ENCODE measurements around the gene SDK1. TPM values are rescaled to one million over a fixed set of nuclear protein-coding genes. Genes with fewer than 3 reads are reported as not detected.

Gene SDK1
- total RNA-seq, 1 experiment from 2014 or later = 9.3 TPM

DNA sequence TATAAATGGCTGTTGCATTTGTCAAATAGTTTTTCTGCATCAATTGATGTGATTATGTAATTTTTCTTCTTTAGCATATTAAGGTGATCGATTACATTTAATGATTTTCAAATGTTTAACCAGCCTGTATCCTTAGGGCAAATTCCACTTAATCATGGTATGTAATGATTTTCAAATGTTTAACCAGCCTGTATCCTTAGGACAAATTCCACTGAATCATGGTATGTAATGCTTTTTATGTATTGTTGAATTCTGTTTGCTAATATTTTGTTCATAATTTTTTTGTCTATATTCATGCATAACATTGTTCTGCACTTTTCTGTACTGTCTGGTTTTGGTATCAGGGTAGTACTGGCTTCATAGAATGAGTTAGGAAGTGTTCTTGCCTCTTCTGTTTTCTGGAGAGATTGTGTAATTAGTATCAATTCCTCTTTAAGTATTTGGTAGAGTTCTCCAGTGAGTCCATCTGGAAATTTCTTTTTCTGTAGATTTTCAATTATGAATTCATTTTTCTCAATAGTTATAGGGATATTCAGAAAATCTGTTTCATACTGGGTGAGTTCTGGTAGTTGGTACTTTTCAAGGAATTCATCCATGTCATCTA is 987.8 kb downstream of the SDK1 start:
- TF ChIP-seq, protein P1, sequence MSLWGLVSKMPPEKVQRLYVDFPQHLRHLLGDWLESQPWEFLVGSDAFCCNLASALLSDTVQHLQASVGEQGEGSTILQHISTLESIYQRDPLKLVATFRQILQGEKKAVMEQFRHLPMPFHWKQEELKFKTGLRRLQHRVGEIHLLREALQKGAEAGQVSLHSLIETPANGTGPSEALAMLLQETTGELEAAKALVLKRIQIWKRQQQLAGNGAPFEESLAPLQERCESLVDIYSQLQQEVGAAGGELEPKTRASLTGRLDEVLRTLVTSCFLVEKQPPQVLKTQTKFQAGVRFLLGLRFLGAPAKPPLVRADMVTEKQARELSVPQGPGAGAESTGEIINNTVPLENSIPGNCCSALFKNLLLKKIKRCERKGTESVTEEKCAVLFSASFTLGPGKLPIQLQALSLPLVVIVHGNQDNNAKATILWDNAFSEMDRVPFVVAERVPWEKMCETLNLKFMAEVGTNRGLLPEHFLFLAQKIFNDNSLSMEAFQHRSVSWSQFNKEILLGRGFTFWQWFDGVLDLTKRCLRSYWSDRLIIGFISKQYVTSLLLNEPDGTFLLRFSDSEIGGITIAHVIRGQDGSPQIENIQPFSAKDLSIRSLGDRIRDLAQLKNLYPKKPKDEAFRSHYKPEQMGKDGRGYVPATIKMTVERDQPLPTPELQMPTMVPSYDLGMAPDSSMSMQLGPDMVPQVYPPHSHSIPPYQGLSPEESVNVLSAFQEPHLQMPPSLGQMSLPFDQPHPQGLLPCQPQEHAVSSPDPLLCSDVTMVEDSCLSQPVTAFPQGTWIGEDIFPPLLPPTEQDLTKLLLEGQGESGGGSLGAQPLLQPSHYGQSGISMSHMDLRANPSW (CRISPR knock-in tag; conservative IDR thresholded peaks at IDR 0.05; ENCODE audit: low read depth) = no peak
- TF ChIP-seq, protein P2, sequence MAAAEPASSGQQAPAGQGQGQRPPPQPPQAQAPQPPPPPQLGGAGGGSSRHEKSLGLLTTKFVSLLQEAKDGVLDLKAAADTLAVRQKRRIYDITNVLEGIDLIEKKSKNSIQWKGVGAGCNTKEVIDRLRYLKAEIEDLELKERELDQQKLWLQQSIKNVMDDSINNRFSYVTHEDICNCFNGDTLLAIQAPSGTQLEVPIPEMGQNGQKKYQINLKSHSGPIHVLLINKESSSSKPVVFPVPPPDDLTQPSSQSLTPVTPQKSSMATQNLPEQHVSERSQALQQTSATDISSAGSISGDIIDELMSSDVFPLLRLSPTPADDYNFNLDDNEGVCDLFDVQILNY (CRISPR knock-in tag; IDR thresholded peaks at IDR 0.05) = no peak
- TF ChIP-seq MYBL2 (CRISPR knock-in tag; IDR thresholded peaks at IDR 0.05) = no peak
- TF ChIP-seq RELA (CRISPR knock-in tag; IDR thresholded peaks at IDR 0.05; ENCODE audit: borderline replicate concordance) = no peak
- no peak for TF ChIP-seq ZNF121 (CRISPR knock-in tag; IDR thresholded peaks at IDR 0.05)
- TF ChIP-seq, protein P3, sequence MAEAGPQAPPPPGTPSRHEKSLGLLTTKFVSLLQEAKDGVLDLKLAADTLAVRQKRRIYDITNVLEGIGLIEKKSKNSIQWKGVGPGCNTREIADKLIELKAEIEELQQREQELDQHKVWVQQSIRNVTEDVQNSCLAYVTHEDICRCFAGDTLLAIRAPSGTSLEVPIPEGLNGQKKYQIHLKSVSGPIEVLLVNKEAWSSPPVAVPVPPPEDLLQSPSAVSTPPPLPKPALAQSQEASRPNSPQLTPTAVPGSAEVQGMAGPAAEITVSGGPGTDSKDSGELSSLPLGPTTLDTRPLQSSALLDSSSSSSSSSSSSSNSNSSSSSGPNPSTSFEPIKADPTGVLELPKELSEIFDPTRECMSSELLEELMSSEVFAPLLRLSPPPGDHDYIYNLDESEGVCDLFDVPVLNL (CRISPR knock-in tag; IDR thresholded peaks at IDR 0.05; ENCODE audit: borderline replicate concordance, low read depth) = no peak
- no peak for TF ChIP-seq IRF2 (CRISPR knock-in tag; IDR thresholded peaks at IDR 0.05; ENCODE audit: borderline replicate concordance, low read depth)
- TF ChIP-seq ZNF263 (CRISPR knock-in tag; IDR thresholded peaks at IDR 0.05; ENCODE audit: low read depth) = no peak
- no peak for TF ChIP-seq FOXP1 (CRISPR knock-in tag; IDR thresholded peaks at IDR 0.05; ENCODE audit: borderline replicate concordance)
- no peak for TF ChIP-seq ZNF423 (CRISPR knock-in tag; IDR thresholded peaks at IDR 0.05)
- no peak for TF ChIP-seq CREM (CRISPR knock-in tag; IDR thresholded peaks at IDR 0.05)
- TF ChIP-seq CBFB (CRISPR knock-in tag; IDR thresholded peaks at IDR 0.05; ENCODE audit: low read depth) = no peak
- no peak for TF ChIP-seq SMAD4 (CRISPR knock-in tag; IDR thresholded peaks at IDR 0.05)
- Mint-ChIP-seq H3K27me3 (ENCODE audit: low read depth) (no peaks in the 10 kb centered on the region; the same call in 1 of the 2 replicates), H3K36me3 (peaks cover 13% of the 10 kb centered on the region; the same call in 1 of the 2 replicates), H3K9me3 (peaks cover 46% of the 10 kb centered on the region), H3K4me1 (peaks cover 8% of the 10 kb centered on the region; the same call in 1 of the 2 replicates), H3K4me3 (no peak overlapping the region), H3K27ac (no peak overlapping the region)
- ATAC-seq = no peak
- ChIA-PET POLR2A (no interaction called here), CTCF (no interaction called here)
- DNase-seq (ENCODE audit: low spot score) = no peak

DNA sequence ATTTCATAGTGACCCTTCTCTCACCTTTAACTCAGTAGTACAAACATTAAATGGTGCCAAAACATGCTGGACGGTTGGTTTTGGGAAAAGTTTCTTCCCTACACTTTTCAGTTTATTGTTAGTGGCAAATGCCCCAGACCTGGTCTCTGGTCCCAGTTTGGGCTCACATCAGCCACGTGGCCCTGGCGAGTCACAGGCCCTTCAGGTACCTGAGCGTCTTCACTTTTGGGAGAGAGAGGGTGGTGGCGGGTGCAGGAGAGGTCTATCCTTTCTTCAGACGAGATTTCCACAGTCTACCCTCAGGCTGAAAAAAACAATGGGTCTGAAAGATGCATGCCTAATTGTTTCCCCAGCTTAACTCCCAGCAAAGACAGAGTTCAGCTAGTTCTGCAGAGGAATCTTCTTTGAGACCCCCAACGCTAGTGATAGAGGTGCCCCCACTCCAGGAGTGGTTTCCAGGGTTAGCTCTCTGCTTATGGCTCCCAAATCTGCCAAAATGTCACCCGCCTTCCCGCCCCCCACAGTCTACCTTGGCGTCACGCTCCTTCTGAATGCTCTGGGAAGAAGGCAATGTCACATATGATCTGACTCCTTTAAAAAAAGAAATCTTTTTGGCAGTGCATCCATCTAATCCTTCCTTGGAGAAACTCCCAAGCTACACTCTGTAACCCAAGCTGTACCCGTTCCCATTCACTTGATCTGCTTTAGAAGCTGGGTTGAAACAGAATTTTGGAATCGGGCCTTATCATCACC is 996.3 kb downstream of the SDK1 start:
- no peak for ATAC-seq
- Mint-ChIP-seq H3K4me1 (no peaks in the 10 kb centered on the region), H3K27ac (no peak overlapping the region), H3K9me3 (peaks cover 42% of the 10 kb centered on the region), H3K4me3 (no peak overlapping the region), H3K27me3 (ENCODE audit: low read depth) (peaks cover 8% of the 10 kb centered on the region), H3K36me3 (peaks cover 16% of the 10 kb centered on the region; the same call in 1 of the 2 replicates)
- ChIA-PET CTCF (interaction anchor here (1.3 kb wide), 1 partner anchor 71 kb away, joined by 4 read pairs; no protein-coding TSS in a partner anchor), POLR2A (no interaction called here)
- TF ChIP-seq, protein P4, sequence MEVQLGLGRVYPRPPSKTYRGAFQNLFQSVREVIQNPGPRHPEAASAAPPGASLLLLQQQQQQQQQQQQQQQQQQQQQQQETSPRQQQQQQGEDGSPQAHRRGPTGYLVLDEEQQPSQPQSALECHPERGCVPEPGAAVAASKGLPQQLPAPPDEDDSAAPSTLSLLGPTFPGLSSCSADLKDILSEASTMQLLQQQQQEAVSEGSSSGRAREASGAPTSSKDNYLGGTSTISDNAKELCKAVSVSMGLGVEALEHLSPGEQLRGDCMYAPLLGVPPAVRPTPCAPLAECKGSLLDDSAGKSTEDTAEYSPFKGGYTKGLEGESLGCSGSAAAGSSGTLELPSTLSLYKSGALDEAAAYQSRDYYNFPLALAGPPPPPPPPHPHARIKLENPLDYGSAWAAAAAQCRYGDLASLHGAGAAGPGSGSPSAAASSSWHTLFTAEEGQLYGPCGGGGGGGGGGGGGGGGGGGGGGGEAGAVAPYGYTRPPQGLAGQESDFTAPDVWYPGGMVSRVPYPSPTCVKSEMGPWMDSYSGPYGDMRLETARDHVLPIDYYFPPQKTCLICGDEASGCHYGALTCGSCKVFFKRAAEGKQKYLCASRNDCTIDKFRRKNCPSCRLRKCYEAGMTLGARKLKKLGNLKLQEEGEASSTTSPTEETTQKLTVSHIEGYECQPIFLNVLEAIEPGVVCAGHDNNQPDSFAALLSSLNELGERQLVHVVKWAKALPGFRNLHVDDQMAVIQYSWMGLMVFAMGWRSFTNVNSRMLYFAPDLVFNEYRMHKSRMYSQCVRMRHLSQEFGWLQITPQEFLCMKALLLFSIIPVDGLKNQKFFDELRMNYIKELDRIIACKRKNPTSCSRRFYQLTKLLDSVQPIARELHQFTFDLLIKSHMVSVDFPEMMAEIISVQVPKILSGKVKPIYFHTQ (CRISPR knock-in tag; IDR thresholded peaks at IDR 0.05) = no peak
- no peak for TF ChIP-seq ZNF219 (CRISPR knock-in tag; IDR thresholded peaks at IDR 0.05; ENCODE audit: borderline replicate concordance)
- TF ChIP-seq, protein P5, sequence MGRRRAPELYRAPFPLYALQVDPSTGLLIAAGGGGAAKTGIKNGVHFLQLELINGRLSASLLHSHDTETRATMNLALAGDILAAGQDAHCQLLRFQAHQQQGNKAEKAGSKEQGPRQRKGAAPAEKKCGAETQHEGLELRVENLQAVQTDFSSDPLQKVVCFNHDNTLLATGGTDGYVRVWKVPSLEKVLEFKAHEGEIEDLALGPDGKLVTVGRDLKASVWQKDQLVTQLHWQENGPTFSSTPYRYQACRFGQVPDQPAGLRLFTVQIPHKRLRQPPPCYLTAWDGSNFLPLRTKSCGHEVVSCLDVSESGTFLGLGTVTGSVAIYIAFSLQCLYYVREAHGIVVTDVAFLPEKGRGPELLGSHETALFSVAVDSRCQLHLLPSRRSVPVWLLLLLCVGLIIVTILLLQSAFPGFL (CRISPR knock-in tag; IDR thresholded peaks at IDR 0.05; ENCODE audit: borderline replicate concordance) = no peak
- no peak for TF ChIP-seq SOX15 (CRISPR knock-in tag; IDR thresholded peaks at IDR 0.05)
- TF ChIP-seq RORB (CRISPR knock-in tag; IDR thresholded peaks at IDR 0.05) = no peak
- TF ChIP-seq ELF4 (CRISPR knock-in tag; IDR thresholded peaks at IDR 0.05; ENCODE audit: low read depth) = no peak
- TF ChIP-seq JAZF1 (CRISPR knock-in tag; IDR thresholded peaks at IDR 0.05) = no peak
- TF ChIP-seq ZNF423 (CRISPR knock-in tag; IDR thresholded peaks at IDR 0.05) = no peak
- no peak for TF ChIP-seq ZBTB21 (CRISPR knock-in tag; IDR thresholded peaks at IDR 0.05; ENCODE audit: borderline replicate concordance)
- TF ChIP-seq MXD4 (CRISPR knock-in tag; IDR thresholded peaks at IDR 0.05; ENCODE audit: borderline replicate concordance) = no peak
- TF ChIP-seq RELA (CRISPR knock-in tag; IDR thresholded peaks at IDR 0.05; ENCODE audit: borderline replicate concordance) = no peak
- no peak for TF ChIP-seq EMX1 (CRISPR knock-in tag; IDR thresholded peaks at IDR 0.05)
- TF ChIP-seq, protein P6, sequence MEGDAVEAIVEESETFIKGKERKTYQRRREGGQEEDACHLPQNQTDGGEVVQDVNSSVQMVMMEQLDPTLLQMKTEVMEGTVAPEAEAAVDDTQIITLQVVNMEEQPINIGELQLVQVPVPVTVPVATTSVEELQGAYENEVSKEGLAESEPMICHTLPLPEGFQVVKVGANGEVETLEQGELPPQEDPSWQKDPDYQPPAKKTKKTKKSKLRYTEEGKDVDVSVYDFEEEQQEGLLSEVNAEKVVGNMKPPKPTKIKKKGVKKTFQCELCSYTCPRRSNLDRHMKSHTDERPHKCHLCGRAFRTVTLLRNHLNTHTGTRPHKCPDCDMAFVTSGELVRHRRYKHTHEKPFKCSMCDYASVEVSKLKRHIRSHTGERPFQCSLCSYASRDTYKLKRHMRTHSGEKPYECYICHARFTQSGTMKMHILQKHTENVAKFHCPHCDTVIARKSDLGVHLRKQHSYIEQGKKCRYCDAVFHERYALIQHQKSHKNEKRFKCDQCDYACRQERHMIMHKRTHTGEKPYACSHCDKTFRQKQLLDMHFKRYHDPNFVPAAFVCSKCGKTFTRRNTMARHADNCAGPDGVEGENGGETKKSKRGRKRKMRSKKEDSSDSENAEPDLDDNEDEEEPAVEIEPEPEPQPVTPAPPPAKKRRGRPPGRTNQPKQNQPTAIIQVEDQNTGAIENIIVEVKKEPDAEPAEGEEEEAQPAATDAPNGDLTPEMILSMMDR (IDR thresholded peaks at IDR 0.05) = no peak
- DNase-seq (ENCODE audit: low spot score) = no peak

All from WTC11 (cell line).